ENCODE data around the gene PDSS2. TPM values are rescaled to one million over a fixed set of nuclear protein-coding genes. Genes with fewer than 3 reads are reported as not detected.

Gene PDSS2
- total RNA-seq, 8 experiments from 2014 or later: 6.8 to 14.4 (median 8.7) TPM

DNA sequence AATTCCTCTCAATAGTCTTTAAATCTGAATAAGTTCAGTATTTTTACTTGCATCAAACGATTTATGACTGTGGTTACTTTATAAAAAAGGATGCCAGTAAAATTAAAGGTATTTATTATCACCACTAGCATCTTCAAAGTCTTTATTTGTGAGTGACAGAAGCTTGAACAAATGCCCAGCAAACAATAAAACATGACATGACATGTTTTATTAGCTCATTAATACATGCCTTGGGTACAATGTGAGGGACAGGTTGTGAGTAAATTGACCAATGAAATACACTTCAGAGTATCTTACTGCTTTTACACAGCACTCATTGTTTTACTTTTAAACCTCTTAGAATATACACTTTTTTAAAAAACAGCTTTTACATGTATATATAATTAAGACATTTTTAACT lies 230.6 kb downstream of the PDSS2 start:
- in situ Hi-C loops (cut with MboI; ENCODE audit: low pct_unique_long_range_greater_than_20kb in 2 of 9, low sequenced_read_pairs in 9 of 9, unreplicated experiment in 9 of 9): no loop called here
- no peak for ATAC-seq (replicated peaks in 6 of 8)
- H3K4me1 ChIP-seq (replicated peaks in 1 of 2): no peaks in the 10 kb centered on the region
- WGBS, 10 experiments: 40 to 100% (median 83%) methylated on average over 1 of the region's 1 CpG; no CpG with 5 or more reads in 1 of the 10 experiments
- no peak overlapping the region for H3K27ac ChIP-seq
- no peak overlapping the region for H3K4me3 ChIP-seq

GRCh38 chr6:107221519-107221918 lies 237.8 kb downstream of the PDSS2 start:
- 80 to 100% (median 100%) methylated on average over 1 to 2 of the region's 2 CpGs; no CpG with 5 or more reads in 3 of the 10 experiments for WGBS, 10 experiments
- in situ Hi-C loops (cut with MboI; ENCODE audit: low pct_unique_long_range_greater_than_20kb in 2 of 9, low sequenced_read_pairs in 9 of 9, unreplicated experiment in 9 of 9): no loop called here
- no peak overlapping the region for H3K4me3 ChIP-seq
- H3K4me1 ChIP-seq (replicated peaks in 1 of 2): no peaks in the 10 kb centered on the region
- ATAC-seq (replicated peaks in 6 of 8): no peak
- no peak overlapping the region for H3K27ac ChIP-seq

DNA sequence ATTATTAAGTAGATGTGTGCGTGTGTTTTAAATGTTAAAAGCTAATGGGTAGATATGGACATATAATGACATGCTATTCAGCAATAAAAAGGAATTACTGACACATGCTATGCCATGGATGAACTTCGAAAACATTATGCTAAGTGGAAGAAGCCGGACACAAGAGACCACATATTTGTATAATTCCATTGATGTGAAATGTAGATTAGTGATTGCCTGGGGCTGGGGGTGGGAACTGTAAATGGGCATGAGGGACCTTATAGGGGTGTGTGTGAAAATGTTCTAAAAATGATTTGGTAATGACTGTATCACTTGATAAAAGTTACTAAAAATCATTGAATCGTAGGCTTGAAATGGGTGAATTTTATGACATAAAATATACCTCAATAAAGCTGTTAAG lies 239.5 kb downstream of the PDSS2 start:
- WGBS, 10 experiments: 4 to 100% (median 91%) methylated on average over 1 to 4 of the region's 4 CpGs
- in situ Hi-C loops (cut with MboI; ENCODE audit: low pct_unique_long_range_greater_than_20kb in 2 of 9, low sequenced_read_pairs in 9 of 9, unreplicated experiment in 9 of 9): no loop called here
- no peaks in the 10 kb centered on the region for H3K4me1 ChIP-seq (replicated peaks in 1 of 2)

GRCh38 chr6:107218142-107218541 lies 241.2 kb downstream of the PDSS2 start:
- no peak for ATAC-seq (replicated peaks in 6 of 8)
- Histone ChIP-seq H3K4me3 (no peak overlapping the region), H3K27ac (no peak overlapping the region), H3K4me1 (replicated peaks in 1 of 2) (no peaks in the 10 kb centered on the region)
- WGBS, 10 experiments: 20 to 100% (median 83%) methylated on average over 1 to 2 of the region's 2 CpGs; no CpG with 5 or more reads in 2 of the 10 experiments
- in situ Hi-C loops (cut with MboI; ENCODE audit: low pct_unique_long_range_greater_than_20kb in 2 of 9, low sequenced_read_pairs in 9 of 9, unreplicated experiment in 9 of 9): no loop called here

More for the DNA sequence above, 239.5 kb downstream of the PDSS2 start:
- Histone ChIP-seq H3K27ac (no peak overlapping the region), H3K4me3 (no peak overlapping the region)
- ATAC-seq (replicated peaks in 6 of 8): peak in 4 of 8 experiments; percentile 25 to 98 (median 97)

DNA sequence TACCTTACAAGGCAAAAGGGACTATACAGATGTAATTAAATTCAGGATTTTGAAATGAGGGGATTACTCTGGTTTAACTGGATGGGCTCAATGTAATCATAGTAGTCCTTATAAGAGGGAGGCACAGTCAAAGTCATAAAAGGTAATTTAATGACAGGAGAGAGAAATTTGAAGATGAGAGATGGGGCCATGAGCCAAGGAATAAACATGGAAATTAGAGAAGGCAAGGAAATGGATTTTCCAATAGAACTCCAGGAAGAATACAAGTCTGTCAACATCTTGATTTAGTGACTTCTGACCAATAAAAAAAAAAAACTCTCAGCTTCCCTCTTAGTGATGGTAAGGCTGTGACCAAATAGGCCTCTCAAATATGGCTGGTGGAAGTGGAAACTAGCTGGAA lies 242.1 kb downstream of the PDSS2 start:
- ATAC-seq (replicated peaks in 6 of 8): peak in 1 of 8 experiments; percentile 15
- no peak overlapping the region for H3K27ac ChIP-seq
- no peaks in the 10 kb centered on the region for H3K4me1 ChIP-seq (replicated peaks in 1 of 2)
- no peak overlapping the region for H3K4me3 ChIP-seq
- in situ Hi-C loops (cut with MboI; ENCODE audit: low pct_unique_long_range_greater_than_20kb in 2 of 9, low sequenced_read_pairs in 9 of 9, unreplicated experiment in 9 of 9): no loop called here

GRCh38 chr6:107216197-107216933 lies 243.0 kb downstream of the PDSS2 start:
- WGBS, 10 experiments: 59 to 95% (median 78%) methylated on average over 3 to 8 of the region's 8 CpGs
- Histone ChIP-seq H3K27ac (no peak overlapping the region), H3K4me1 (replicated peaks in 1 of 2) (no peaks in the 10 kb centered on the region), H3K4me3 (no peak overlapping the region)
- in situ Hi-C loops (cut with MboI; ENCODE audit: low pct_unique_long_range_greater_than_20kb in 2 of 9, low sequenced_read_pairs in 9 of 9, unreplicated experiment in 9 of 9): no loop called here
- ATAC-seq (replicated peaks in 6 of 8): no peak

DNA sequence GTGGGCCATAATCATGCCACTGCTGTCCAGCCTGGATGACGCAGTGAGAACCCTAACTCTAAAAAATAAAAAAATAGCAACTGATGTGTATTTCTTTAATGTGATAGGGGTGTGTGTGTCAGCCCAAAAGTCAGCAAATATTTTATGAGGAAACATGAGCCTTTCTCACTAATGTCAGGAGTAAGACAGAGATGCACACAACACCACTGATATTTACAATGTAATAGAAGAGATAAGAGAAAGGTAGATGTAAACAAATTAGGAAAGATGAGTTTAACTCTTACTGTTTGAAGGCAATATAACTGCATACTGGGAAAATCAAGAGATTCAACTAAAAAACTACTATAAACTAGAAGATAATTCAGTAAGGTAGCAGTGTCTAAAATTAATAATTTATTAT lies 244.0 kb downstream of the PDSS2 start:
- ATAC-seq (replicated peaks in 6 of 8): no peak
- in situ Hi-C loops (cut with MboI; ENCODE audit: low pct_unique_long_range_greater_than_20kb in 2 of 9, low sequenced_read_pairs in 9 of 9, unreplicated experiment in 9 of 9): no loop called here
- 71 to 100% (median 88%) methylated on average over 1 of the region's 1 CpG; no CpG with 5 or more reads in 3 of the 10 experiments for WGBS, 10 experiments
- H3K4me3 ChIP-seq: no peak overlapping the region
- no peaks in the 10 kb centered on the region for H3K4me1 ChIP-seq (replicated peaks in 1 of 2)
- no peak overlapping the region for H3K27ac ChIP-seq

DNA sequence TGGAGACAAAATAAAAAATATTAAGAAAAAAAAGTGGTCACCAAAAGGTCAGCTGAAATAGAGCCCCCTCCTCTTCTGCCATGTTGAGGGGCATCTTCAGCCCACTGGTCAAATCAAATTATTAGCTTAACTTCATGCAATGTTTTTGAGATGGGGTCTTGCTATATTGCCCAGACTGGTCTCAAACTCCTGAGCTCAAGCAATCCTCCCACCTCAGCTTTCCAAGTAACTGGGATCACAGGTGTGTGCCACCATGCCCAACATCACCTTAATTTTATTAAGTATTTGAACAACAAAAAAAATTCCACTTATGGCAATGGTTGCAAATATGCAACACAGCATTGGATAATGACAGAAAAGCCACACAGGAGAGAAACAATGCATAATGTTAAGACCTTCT lies 244.7 kb downstream of the PDSS2 start:
- Histone ChIP-seq H3K4me3 (no peak overlapping the region), H3K4me1 (replicated peaks in 1 of 2) (no peaks in the 10 kb centered on the region), H3K27ac (no peak overlapping the region)
- no peak for ATAC-seq (replicated peaks in 6 of 8)
- in situ Hi-C loops (cut with MboI; ENCODE audit: low pct_unique_long_range_greater_than_20kb in 2 of 9, low sequenced_read_pairs in 9 of 9, unreplicated experiment in 9 of 9): no loop called here

DNA sequence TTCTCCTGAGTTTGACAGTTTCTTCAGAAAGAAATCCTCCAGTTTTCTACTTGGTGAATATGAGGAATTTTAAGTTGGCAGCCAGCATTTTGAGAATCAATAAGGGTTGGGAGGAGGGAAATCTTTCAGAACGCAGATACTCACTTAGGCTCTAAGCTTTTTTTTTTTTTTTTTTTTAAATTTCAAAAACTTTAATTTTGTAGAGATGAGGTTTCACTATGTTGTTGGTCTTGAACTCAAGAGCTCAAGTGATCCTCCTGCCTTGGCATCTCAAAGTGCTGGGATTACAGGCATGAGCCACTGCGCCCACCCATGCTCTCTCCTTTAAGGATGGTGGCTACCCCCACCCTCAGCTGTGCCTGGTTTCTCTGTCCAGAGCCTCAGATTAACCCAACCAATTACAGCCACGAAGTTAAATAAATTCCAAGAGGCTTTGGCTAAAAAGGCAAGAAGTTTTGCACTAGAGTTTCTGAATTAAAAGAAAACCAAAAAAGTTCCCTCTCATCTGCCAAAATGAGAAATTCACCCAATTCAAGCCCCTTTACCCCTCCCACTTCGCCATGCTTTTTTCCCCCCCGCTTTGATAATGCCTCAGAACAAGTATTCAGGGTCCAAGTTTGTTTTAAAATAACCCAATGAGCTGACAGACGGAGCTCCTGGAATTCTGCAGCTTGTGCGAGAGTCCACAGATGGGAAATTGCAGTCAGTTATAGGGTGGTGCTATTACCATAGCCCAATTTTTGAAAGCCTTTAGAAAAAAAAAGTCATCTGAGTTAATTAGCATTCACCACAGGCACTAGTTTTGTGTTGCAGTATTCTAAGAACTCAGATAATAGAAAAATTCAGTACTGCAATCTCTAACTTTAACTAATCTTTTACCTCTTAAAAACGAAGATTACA lies 249.7 kb downstream of the PDSS2 start:
- Histone ChIP-seq H3K4me1 (replicated peaks in 1 of 2) (peaks cover 0 to 9% of the 10 kb centered on the region in 2 donors), H3K4me3 (no peak overlapping the region), H3K27ac (no peak overlapping the region)
- in situ Hi-C loops (cut with MboI; ENCODE audit: low pct_unique_long_range_greater_than_20kb in 2 of 9, low sequenced_read_pairs in 9 of 9, unreplicated experiment in 9 of 9): no loop called here
- ATAC-seq (replicated peaks in 6 of 8): peak in 2 of 8 experiments; percentile 41 to 61
- 52 to 90% (median 67%) methylated on average over 3 to 8 of the region's 8 CpGs; no CpG with 5 or more reads in 1 of the 10 experiments for WGBS, 10 experiments

DNA sequence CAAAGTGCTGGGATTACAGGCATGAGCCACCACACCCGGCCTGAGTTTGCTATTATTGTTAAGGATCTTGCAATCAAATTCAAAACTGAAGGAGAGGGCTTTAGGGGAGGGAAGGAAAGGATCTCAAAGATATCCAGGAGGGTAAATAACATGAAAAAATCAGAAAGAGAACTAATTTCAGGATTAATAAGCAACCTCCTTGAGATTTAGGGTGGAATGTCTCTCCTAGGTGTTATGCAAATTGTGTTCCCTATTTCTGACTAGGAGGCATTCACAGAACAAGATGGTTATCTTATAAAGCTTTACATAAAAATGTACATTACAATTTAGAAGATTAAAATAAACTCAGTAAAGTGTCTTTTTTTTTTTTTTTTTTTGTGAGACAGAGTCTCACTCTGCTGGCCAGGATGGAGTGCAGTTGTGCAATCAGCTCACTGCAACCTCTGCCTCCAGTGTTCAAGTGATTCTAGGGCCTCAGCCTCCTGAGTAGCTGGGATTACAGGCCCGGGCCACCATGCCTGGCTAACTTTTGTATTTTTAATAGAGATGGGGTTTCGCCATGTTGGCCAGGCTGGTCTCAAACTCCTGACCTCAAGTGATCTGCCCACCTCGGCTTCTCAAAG lies 252.0 kb downstream of the PDSS2 start:
- ATAC-seq (replicated peaks in 6 of 8): peak in 1 of 8 experiments; percentile 55
- 88 to 100% (median 100%) methylated on average over 1 to 4 of the region's 4 CpGs; no CpG with 5 or more reads in 1 of the 10 experiments for WGBS, 10 experiments
- H3K4me3 ChIP-seq: no peak overlapping the region
- peaks cover 0 to 10% of the 10 kb centered on the region in 2 donors for H3K4me1 ChIP-seq (replicated peaks in 1 of 2)
- in situ Hi-C loops (cut with MboI; ENCODE audit: low pct_unique_long_range_greater_than_20kb in 2 of 9, low sequenced_read_pairs in 9 of 9, unreplicated experiment in 9 of 9): no loop called here
- no peak overlapping the region for H3K27ac ChIP-seq

GRCh38 chr6:107205058-107205998 lies 254.0 kb downstream of the PDSS2 start:
- H3K4me1 ChIP-seq (replicated peaks in 1 of 2): peaks cover 0 to 10% of the 10 kb centered on the region in 2 donors
- peak in 6 of 8 experiments; percentile 14 to 90 (median 48) for ATAC-seq (replicated peaks in 6 of 8)
- WGBS, 10 experiments: 0 to 93% (median 86%) methylated on average over 1 to 6 of the region's 6 CpGs; no CpG with 5 or more reads in 1 of the 10 experiments
- in situ Hi-C loops (cut with MboI; ENCODE audit: low pct_unique_long_range_greater_than_20kb in 2 of 9, low sequenced_read_pairs in 9 of 9, unreplicated experiment in 9 of 9): no loop called here
- no peak overlapping the region for H3K4me3 ChIP-seq
- H3K27ac ChIP-seq: peak overlapping the region in 1 of 2 donors; percentile 55

DNA sequence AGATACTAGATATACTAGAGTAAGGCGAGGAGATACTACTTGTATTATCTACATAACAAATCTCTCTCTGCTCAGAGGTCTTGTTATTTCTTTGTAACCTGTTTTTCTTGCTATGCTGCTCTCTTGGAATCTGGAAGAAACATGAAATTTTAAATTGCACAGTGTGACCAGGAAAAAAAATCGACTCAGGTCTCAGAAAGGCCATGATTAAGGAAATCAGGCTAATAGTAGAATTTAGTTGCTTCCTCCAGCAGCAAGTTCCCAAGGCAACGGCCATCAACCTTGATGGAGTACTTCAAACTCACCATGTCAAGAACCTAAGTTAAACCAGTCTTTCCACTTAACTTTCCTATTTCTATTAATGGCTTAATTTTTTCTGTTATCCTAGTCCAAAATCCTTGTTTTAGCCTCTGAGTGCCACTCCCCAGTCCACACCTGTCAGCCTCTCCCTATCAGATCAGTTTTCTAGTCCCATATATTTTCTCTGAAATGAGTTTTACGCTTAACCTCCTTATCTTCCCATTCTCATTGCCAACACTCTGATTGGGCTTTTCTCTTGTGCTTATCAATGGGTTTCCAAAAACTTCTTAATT lies 256.4 kb downstream of the PDSS2 start:
- in situ Hi-C loops (cut with MboI; ENCODE audit: low pct_unique_long_range_greater_than_20kb in 2 of 9, low sequenced_read_pairs in 9 of 9, unreplicated experiment in 9 of 9): no loop called here
- WGBS, 10 experiments: 68 to 100% (median 90%) methylated on average over 1 to 4 of the region's 4 CpGs; no CpG with 5 or more reads in 1 of the 10 experiments
- H3K27ac ChIP-seq: no peak overlapping the region

More for the DNA sequence above, 256.4 kb downstream of the PDSS2 start:
- ATAC-seq (replicated peaks in 6 of 8): no peak
- H3K4me3 ChIP-seq: no peak overlapping the region
- H3K4me1 ChIP-seq (replicated peaks in 1 of 2): peaks cover 0 to 10% of the 10 kb centered on the region in 2 donors

Data from motor neuron (in vitro differentiated cells).